ENCODE results near the gene TLE6. TPM values are rescaled to one million over a fixed set of nuclear protein-coding genes. Genes with fewer than 3 reads are reported as not detected.

TLE6 gene
- total RNA-seq, 1 donor from 2014 or later = 0.93 TPM

- intact Hi-C loops (cut with micrococcal nuclease) = no loop called here
- TF ChIP-seq CTCF (IDR thresholded peaks at IDR 0.05) = no peak
- CTCF ChIA-PET = no interaction called here
- ATAC-seq (ENCODE audit: low read depth) (no peak), DNase-seq (no peak)
- peaks cover 19% of the 10 kb centered on the region for H3K4me1 Mint-ChIP-seq
- no peaks in the 10 kb centered on the region for H3K36me3 Mint-ChIP-seq (ENCODE audit: low read depth)
- H3K27ac Mint-ChIP-seq = no peak overlapping the region
- H3K9me3 Mint-ChIP-seq = no peaks in the 10 kb centered on the region
- POLR2A ChIA-PET = interaction anchor here (0.9 to 1.8 kb wide), 3 partner anchors 8 to 40 kb away, joined by 3 to 8 read pairs (median 4); no protein-coding TSS in a partner anchor
- H3K27me3 Mint-ChIP-seq = peaks cover 38% of the 10 kb centered on the region
- peak overlapping the region; percentile 59 for H3K4me3 Mint-ChIP-seq
These were observed 50.6 kb downstream of the TLE6 start for GRCh38 chr19:3027981-3028304.

DNA sequence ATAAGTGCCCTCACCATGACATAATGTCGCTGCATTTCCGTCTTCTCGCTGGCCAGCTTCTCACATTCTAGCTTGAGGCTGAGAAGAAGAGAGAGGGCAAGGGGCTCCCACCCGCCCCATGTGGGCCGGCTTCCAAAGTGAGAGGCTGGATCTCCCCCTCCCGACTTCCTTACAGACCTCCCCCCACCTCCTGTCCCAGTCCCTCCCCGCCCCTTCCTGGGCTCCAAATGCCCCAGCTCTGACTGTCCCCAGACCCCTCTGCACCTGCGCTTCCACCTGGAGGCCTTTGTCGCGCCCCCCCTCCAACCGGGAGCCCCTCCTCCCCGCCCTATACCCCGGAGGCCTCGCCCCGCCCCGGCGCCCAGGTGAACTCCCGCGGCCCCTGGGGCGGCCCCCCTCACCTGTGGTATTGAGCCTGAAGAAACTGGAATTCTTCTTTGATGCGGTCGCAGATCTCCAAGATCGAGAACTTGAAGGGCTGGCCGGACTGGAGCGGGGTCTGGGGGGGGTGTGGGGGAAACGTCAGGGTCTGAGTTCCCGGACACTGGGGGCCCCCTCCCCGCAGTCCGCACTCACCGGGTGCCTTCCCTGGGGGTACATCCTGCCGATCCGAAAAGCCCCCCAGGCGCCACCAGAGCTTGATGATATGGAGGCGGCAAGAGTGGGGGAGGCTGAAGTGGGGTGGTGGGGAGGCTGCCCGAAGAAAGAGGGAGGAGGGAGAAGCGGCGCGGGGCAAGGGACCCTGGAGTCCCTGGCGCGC, 51.1 kb downstream of the TLE6 start:
- no peak for DNase-seq
- no peaks in the 10 kb centered on the region for H3K9me3 Mint-ChIP-seq
- peaks cover 19% of the 10 kb centered on the region for H3K4me1 Mint-ChIP-seq
- POLR2A ChIA-PET = interaction anchor here (0.6 to 1.8 kb wide), 6 partner anchors 8 to 1688 kb away, joined by 3 to 12 read pairs (median 6); no protein-coding TSS in a partner anchor
- TF ChIP-seq CTCF (IDR thresholded peaks at IDR 0.05) = no peak
- peak overlapping the region; percentile 70 for H3K4me3 Mint-ChIP-seq
- ATAC-seq (ENCODE audit: low read depth) = peak; percentile 35
- H3K27me3 Mint-ChIP-seq = peaks cover 34% of the 10 kb centered on the region
- CTCF ChIA-PET = no interaction called here
- no peak overlapping the region for H3K27ac Mint-ChIP-seq
- intact Hi-C loops (cut with micrococcal nuclease) = no loop called here
- H3K36me3 Mint-ChIP-seq (ENCODE audit: low read depth) = no peaks in the 10 kb centered on the region

- H3K27me3 Mint-ChIP-seq = peaks cover 32% of the 10 kb centered on the region
- peak; percentile 54 for ATAC-seq (ENCODE audit: low read depth)
- H3K4me3 Mint-ChIP-seq = peak within 1 kb of the TSS; percentile 70
- no peak for DNase-seq
- intact Hi-C loops (cut with micrococcal nuclease) = no loop called here
- peaks cover 21% of the 10 kb centered on the region for H3K4me1 Mint-ChIP-seq
- CTCF ChIA-PET = no interaction called here
- POLR2A ChIA-PET = interaction anchor here (0.6 kb wide), 1 partner anchor 958 kb away, joined by 3 read pairs; no protein-coding TSS in a partner anchor
- TF ChIP-seq CTCF (IDR thresholded peaks at IDR 0.05) = no peak
- no peak within 1 kb of the TSS for H3K27ac Mint-ChIP-seq
- H3K36me3 Mint-ChIP-seq (ENCODE audit: low read depth) = no peaks in the 10 kb centered on the region
- H3K9me3 Mint-ChIP-seq = no peaks in the 10 kb centered on the region
These were observed 51.9 kb downstream of the TLE6 start, which contains the start of gene TLE2 for GRCh38 chr19:3029065-3029923. TSS of gene TLE2 (minus strand) at chr19:3029280. CDS start at chr19:3028904, 376 bp downstream.

DNA sequence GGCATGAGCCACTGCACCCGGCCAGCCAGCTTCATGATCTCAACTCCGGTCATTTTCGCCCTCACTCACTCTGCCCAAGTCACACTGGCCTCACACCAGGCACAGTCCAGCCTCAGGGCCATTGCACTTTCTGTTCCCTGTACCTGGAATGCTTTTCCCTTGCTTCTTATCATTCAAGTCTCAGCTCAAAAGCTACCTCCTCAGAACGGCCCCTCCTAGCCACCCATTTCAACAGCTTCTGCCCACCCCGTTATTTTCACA, 54.2 kb downstream of the TLE6 start:
- TF ChIP-seq CTCF (IDR thresholded peaks at IDR 0.05) = no peak
- ChIA-PET POLR2A (no interaction called here), CTCF (interaction anchor here (1.1 kb wide), 1 partner anchor 77 kb away, joined by 3 read pairs; no protein-coding TSS in a partner anchor)
- intact Hi-C loops (cut with micrococcal nuclease) = no loop called here
- Mint-ChIP-seq H3K27me3 (peaks cover 26% of the 10 kb centered on the region), H3K36me3 (ENCODE audit: low read depth) (no peaks in the 10 kb centered on the region), H3K27ac (no peak overlapping the region), H3K4me1 (peaks cover 28% of the 10 kb centered on the region), H3K4me3 (no peak overlapping the region), H3K9me3 (no peaks in the 10 kb centered on the region)
- ATAC-seq (ENCODE audit: low read depth) (no peak), DNase-seq (no peak)
